Stimulated activated memory B cell treated with anti-CD40 and anti-IgM and Interleukin-4, amounts not matched to agents 10 μg/mL and 1 μg/mL and 100 μg/mL, for 72 hours (primary cell): Measurements from ENCODE around the gene SIPA1L3.

Source experiments
- ATAC-seq: fragments of 150-1000 bp; cut with Tn5 transposase; 2 replicates; pipeline ENCODE4 v1.10.0; 2021
- H3K27ac Mint-ChIP-seq: one replicate; pipeline ENCODE4 v1.8.0; 2022; ENCODE audit warnings: mild to moderate bottlenecking, mixed read lengths
- H3K27me3 Mint-ChIP-seq: one replicate; pipeline ENCODE4 v1.8.0; 2022; ENCODE audit warnings: mixed read lengths
- H3K36me3 Mint-ChIP-seq: one replicate; pipeline ENCODE4 v1.8.0; 2022; ENCODE audit warnings: mixed read lengths
- H3K4me1 Mint-ChIP-seq: one replicate; pipeline ENCODE4 v1.8.0; 2022; ENCODE audit warnings: mixed read lengths
- H3K4me3 Mint-ChIP-seq: one replicate; pipeline ENCODE4 v1.8.0; 2022; ENCODE audit warnings: mild to moderate bottlenecking, moderate library complexity, mixed read lengths
- H3K9me3 Mint-ChIP-seq: one replicate; pipeline ENCODE4 v1.8.0; 2022; ENCODE audit warnings: mixed read lengths

SIPA1L3 gene

DNA sequence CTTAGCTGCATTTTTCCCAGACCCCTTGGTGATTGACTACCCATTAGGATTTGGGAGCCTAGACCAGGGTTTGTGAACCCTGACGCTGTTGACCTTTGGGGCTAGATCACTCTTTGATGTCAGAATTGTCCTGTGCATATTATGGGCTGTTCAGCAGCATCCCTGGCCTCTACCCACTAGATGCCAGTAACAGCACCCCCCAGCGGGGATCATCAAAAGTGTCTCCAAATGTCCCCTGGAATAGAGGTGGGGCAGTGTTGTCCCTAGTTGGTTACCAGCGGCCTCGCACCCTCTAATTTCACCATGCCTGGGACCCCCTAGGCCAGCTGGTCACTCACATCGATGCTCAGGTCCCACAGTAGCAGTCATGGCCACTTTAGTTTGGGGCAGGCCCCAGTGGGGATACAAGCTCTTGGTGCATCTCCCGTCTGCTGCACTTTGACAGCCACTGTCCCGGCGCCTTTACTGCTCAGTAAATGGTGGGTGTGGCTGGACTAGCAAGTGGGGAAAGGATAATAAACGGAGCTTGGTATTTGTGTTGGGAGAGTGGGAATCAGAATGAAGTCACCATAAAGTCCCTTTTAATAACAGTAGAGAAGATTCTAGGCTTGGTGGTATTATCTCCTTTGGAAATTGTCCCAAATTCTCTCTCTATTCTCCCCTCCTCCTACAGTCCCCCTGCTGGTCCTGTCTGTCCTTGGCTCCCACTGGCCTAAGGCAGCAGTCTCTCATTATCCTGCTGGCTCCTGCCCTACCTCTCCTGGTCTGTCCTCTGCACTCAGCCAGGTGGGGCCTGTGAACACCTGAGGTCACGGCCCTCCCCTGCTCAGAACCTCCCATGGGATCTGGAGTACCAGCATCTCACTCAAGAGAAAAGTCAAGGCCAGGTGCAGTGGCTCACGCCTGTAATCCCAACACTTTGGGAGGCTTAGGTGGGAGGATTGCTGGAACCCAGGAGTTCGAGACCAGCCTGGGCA is 80.6 kb downstream of the SIPA1L3 start:
- Mint-ChIP-seq H3K27me3 (no peaks in the 10 kb centered on the region), H3K4me3 (no peak overlapping the region), H3K27ac (peak overlapping the region; percentile 95), H3K36me3 (peaks cover 16% of the 10 kb centered on the region), H3K4me1 (peaks cover 89% of the 10 kb centered on the region), H3K9me3 (no peaks in the 10 kb centered on the region)
- ATAC-seq: no peak

DNA sequence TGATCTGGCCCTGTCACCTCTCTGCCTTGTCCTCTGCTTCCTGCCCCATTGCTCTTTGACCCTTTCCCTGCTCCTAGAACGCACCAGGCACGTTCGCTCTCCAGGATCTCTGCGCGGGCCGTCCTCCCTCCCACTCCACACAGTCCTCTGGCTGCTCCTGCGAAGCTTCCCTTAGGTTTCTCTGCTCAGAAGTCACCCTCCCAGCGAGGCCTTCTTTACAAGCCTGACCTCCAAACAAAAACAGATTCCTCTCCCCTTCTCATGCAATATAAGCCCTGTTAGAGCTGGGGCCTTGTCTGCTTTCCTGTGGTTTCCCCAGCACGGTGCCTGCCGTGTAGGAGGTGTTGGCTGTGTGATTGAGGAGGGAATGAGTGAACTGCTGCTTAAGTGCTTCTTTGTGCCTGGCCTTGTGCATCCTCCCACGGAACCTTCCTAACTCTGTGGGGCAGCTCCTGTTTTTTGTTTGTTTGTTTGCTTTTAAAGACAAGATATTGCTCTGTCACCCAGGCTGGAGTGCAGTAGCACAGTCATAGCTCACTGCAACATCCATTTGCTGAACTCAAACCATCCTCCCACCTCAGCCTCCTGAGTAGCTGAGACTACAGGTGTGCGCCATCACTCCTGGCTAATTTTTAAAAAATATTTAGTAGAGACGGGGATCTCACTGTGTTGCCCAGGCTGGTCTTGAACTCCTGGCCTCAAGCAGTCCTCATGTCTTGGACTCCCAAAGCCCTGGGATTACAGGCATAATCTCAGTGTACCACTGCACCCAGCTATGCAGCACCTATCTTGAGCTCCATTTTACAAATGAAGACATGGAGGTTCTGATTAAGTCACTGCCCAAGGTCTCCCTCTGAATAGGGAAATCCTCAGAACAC is 82.0 kb downstream of the SIPA1L3 start:
- peak; percentile 56 for ATAC-seq
- peaks cover 78% of the 10 kb centered on the region for H3K4me1 Mint-ChIP-seq

DNA sequence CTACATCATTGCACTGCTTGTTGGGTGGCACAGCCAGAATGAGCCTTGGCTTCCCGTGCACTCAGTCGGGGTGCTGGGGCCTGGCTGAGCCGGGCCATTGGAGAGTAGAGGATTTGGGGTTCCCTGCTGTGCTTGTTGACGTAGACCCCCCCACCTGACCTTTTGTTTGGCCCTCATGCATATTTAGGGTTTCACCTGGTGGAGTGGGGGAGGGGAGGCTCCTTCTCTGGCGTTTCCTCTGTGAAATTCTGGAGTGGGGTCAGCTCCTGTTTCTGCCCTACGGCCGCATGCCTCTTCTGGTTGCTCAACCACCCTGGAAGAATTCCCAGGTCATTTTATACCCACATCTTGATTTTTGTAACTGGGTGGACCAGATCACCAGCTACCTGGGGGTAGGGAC is 82.8 kb downstream of the SIPA1L3 start:
- Mint-ChIP-seq H3K4me3 (no peak overlapping the region), H3K36me3 (peaks cover 21% of the 10 kb centered on the region), H3K9me3 (no peaks in the 10 kb centered on the region), H3K4me1 (peaks cover 78% of the 10 kb centered on the region), H3K27ac (peak overlapping the region; percentile 95), H3K27me3 (no peaks in the 10 kb centered on the region)
- no peak for ATAC-seq

More for the DNA sequence above, 82.0 kb downstream of the SIPA1L3 start:
- Mint-ChIP-seq H3K27me3 (no peaks in the 10 kb centered on the region), H3K4me3 (no peak overlapping the region), H3K36me3 (peaks cover 16% of the 10 kb centered on the region), H3K9me3 (no peaks in the 10 kb centered on the region), H3K27ac (peak overlapping the region; percentile 95)

DNA sequence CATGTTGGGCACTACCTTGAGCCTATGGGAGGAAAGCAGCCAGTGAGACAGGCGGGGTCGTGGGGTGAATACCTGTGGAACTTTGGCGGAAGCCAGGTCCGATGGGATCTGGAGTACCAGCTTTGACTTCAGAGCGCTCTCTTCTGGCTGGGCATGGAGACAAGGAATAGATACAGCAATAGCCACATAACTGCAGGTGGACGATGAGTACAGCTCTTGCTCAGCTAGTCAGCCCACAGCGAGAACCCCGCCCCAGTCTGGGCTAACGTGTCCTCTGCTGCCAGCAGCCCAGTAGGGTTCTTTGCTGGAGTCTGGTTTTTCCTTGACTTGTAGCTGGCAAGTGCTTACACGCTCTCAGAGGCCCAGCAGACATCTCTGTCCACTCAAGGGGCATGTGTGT is 83.4 kb downstream of the SIPA1L3 start:
- H3K9me3 Mint-ChIP-seq: no peaks in the 10 kb centered on the region

DNA sequence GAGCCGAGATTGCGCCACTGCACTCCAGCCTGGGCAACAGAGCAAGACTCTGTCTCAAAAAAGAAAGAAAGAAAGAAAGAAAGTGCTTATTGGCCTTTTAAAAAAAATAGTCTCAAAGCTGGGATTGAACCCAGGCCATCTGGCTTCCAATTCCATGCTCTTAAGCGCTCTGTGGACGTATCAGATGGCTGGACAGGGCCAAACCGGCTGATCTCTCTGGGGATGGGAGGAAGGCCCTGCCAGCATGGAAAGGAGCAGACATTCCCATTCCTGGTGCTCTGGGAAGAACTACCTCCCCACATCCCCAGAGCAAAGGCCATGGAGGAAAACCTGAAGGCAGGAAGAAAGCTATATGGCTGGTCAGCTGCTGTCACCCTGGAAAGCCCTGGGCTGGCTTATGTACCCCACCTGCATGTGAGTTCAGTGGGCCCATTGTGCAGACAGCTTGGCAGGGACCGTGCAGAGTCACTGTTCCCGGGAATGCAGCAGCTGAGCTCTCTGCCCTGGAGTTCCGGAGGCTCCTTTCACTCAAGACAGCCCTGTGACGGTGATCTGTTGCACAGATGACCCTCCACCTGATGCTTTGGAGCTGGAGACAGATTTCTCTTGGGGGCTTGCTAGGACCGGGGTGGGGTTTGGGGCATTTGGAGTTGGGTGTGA is 84.3 kb downstream of the SIPA1L3 start:
- Mint-ChIP-seq H3K9me3 (no peaks in the 10 kb centered on the region), H3K27me3 (no peaks in the 10 kb centered on the region), H3K4me1 (peaks cover 73% of the 10 kb centered on the region), H3K36me3 (peaks cover 28% of the 10 kb centered on the region), H3K27ac (peak overlapping the region; percentile 95), H3K4me3 (no peak overlapping the region)
- ATAC-seq: no peak

More for the DNA sequence above, 83.4 kb downstream of the SIPA1L3 start:
- Mint-ChIP-seq H3K4me3 (no peak overlapping the region), H3K27ac (peak overlapping the region; percentile 95), H3K27me3 (no peaks in the 10 kb centered on the region), H3K36me3 (peaks cover 26% of the 10 kb centered on the region), H3K4me1 (peaks cover 78% of the 10 kb centered on the region)
- ATAC-seq: no peak

DNA sequence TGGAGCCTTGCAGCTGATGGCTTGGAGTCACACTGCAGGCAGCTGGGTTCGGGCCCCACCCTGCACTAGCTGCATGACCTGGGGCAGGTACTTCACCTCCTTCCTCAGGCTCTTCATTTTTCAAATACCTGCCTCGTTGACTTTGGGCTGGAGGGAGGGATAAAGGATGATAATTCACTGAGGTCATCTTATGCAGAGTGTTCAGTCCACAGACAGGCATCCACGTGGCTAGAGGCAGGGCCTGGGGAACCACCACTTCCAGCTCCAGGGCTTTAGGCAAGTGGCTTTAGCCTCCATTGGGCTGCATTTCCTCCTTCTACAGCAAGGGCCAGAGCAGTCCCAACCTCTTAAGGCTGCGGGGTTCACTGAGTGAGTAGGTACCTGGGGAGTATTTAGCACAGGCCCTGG is 84.8 kb downstream of the SIPA1L3 start:
- Mint-ChIP-seq H3K27ac (peak overlapping the region; percentile 95), H3K9me3 (no peaks in the 10 kb centered on the region), H3K36me3 (peaks cover 28% of the 10 kb centered on the region), H3K4me3 (no peak overlapping the region), H3K4me1 (peaks cover 67% of the 10 kb centered on the region), H3K27me3 (no peaks in the 10 kb centered on the region)
- no peak for ATAC-seq

DNA sequence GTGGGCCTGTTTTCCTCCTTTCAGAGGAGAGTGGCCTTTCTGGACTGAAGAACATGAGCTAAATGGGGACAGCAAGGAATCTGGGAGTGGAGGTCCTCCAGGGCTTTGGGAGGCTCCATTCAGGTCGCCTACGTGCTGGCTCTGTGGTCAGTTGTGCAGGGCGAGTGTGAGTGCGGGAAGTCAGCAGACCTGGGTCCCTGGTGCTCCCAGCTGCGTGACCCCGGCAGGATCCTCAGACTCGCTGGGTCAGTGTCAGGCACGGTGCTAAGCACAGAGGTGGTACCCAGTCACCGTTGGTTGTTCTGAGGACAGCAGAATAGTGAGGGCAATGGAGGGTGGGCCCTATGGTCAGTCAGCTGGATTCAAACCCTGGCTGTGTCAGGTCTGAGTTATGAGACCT is 85.8 kb downstream of the SIPA1L3 start:
- Mint-ChIP-seq H3K27ac (no peak overlapping the region), H3K4me3 (no peak overlapping the region), H3K9me3 (no peaks in the 10 kb centered on the region), H3K4me1 (peaks cover 58% of the 10 kb centered on the region), H3K27me3 (no peaks in the 10 kb centered on the region), H3K36me3 (peaks cover 28% of the 10 kb centered on the region)
- no peak for ATAC-seq

DNA sequence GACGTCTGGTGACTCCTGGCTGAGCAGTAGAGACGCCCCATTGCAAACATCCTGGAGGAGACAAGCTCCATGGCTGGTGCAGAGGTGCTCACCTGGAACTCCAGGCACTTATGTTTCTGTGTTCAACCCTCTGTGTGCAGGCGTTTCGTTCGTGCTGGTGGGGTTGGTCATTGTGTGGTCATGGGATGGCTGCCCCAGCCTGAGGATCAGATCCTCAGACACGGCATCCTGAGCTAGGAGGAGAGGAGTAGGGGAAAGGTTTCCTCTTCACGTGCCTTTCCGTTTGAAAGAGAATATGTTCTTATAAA is 87.8 kb downstream of the SIPA1L3 start:
- peak overlapping the region; percentile 63 for H3K27ac Mint-ChIP-seq

DNA sequence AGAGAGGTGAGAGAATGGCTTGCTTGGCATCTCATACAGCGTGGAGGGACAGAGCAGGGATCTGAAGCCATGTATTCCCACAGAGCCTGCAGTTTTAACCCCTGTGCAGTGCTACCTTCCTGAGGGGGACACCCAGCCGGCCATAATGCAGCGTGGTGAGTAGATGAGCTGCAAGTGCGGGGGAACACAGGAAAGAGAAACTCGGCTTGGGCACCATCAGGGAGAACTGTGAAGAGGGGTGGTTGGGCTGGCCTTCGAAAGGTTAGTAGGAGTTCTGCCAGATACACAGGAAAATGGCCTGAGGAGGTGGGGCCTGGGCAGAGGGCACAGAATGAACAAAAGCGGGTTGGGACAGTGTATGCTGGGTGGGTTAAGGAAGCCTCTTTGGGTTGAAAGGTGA is 88.3 kb downstream of the SIPA1L3 start:
- H3K4me1 Mint-ChIP-seq: peaks cover 59% of the 10 kb centered on the region

More for the DNA sequence above, 87.8 kb downstream of the SIPA1L3 start:
- H3K4me3 Mint-ChIP-seq: no peak overlapping the region
- H3K4me1 Mint-ChIP-seq: peaks cover 59% of the 10 kb centered on the region
- H3K27me3 Mint-ChIP-seq: no peaks in the 10 kb centered on the region
- no peak for ATAC-seq
- H3K36me3 Mint-ChIP-seq: peaks cover 30% of the 10 kb centered on the region
- no peaks in the 10 kb centered on the region for H3K9me3 Mint-ChIP-seq

DNA sequence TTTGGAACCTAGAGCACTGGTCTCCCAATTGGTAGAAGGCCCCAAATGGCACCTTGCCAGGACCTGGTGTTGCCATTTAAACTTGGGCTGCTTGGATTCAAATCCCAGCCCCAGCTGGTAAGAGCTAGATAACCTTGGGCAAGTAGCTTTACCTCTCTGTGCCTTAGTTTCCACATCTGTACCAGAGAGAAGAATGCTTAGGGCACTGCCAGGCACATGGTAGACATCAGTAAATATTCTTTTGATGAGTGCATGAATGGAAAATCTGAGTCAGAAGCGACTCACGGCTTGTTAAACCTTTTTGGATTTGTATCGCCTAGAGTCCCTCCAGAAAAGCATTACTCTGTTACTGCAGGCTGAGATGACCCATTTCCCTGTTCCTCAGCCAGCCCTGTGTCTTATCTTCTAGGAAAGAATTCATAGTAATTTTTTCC is 90.9 kb downstream of the SIPA1L3 start:
- H3K9me3 Mint-ChIP-seq: no peaks in the 10 kb centered on the region
- ATAC-seq: peak; percentile 39
- H3K4me1 Mint-ChIP-seq: peaks cover 43% of the 10 kb centered on the region
- H3K27me3 Mint-ChIP-seq: no peaks in the 10 kb centered on the region
- H3K27ac Mint-ChIP-seq: peak overlapping the region; percentile 76
- H3K4me3 Mint-ChIP-seq: no peak overlapping the region
- peaks cover 26% of the 10 kb centered on the region for H3K36me3 Mint-ChIP-seq

More for the DNA sequence above, 88.3 kb downstream of the SIPA1L3 start:
- no peak for ATAC-seq
- Mint-ChIP-seq H3K9me3 (no peaks in the 10 kb centered on the region), H3K27ac (peak overlapping the region; percentile 63), H3K36me3 (peaks cover 30% of the 10 kb centered on the region), H3K27me3 (no peaks in the 10 kb centered on the region), H3K4me3 (no peak overlapping the region)

DNA sequence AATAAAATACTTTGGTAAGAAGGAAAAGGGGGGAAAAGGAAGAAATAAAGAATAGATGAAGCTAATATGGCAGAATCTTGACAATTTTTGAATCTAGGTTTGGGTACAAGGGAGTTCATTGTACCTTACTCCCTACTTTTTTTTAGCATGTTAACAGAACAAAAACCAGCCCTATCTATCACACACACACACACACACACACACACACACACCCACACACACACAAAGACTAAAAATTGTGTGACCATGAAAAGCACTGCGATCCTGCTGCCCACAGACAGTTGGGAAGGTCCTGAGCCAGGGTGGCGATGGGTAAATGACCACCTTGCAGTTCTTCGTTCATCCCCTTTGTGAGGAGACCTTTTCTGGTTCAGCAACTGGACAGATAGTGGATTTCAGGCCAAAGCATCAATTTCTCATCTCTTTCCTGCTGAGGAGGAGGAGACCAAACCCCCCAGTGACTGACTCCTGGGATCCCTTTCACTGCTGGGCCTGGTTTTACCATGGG is 91.8 kb downstream of the SIPA1L3 start:
- H3K27ac Mint-ChIP-seq: peak overlapping the region; percentile 76
- ATAC-seq: no peak
- H3K4me1 Mint-ChIP-seq: peaks cover 42% of the 10 kb centered on the region
- no peak overlapping the region for H3K4me3 Mint-ChIP-seq
- H3K27me3 Mint-ChIP-seq: no peaks in the 10 kb centered on the region
- no peaks in the 10 kb centered on the region for H3K9me3 Mint-ChIP-seq
- H3K36me3 Mint-ChIP-seq: peaks cover 25% of the 10 kb centered on the region

DNA sequence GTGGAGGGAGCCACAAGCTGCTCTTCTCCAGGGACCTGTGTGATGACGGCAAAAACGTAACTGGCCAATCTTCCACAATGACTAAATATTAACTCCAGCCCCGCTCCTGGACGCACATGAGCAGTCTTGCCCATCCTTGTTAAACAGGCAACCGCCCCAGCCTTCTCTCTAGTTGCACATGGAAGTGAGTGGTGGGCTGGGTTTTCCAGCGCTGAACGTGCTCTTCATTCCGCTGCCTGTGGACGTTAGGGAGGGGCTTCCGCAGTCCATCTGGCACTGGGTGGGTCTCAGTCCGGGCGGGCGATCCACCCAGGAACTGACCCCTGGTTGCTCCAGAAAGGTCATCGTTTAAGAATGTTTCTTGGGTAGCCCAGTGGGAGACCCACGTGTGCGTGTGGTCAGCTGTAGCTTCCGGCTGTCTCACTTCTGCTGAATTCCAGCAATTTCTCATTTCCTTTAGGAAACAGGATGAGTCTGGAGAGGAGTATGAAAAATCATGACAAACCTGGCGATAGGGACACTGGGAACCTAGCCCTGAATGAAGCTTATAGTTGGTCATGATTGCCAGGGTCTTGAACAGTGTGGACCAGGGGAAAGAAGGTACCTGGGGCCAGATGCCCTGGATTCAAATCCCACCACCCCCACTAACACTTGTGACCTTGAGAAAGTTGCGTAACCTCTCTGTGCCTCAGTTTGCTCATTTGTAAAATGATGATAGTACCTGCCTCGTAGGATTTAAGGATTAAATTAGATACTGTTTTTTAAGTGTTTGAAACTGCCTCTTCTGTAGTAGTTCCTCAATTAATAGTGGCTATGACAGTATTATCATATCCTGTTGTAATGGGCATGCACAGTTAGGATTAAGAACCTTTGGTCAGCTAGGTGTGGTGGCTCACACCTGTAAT is 92.6 kb downstream of the SIPA1L3 start:
- H3K4me1 Mint-ChIP-seq: peaks cover 34% of the 10 kb centered on the region
- H3K9me3 Mint-ChIP-seq: no peaks in the 10 kb centered on the region
- H3K27me3 Mint-ChIP-seq: no peaks in the 10 kb centered on the region
- peaks cover 18% of the 10 kb centered on the region for H3K36me3 Mint-ChIP-seq
- no peak overlapping the region for H3K4me3 Mint-ChIP-seq
- peak overlapping the region; percentile 76 for H3K27ac Mint-ChIP-seq
- ATAC-seq: peak; percentile 35

DNA sequence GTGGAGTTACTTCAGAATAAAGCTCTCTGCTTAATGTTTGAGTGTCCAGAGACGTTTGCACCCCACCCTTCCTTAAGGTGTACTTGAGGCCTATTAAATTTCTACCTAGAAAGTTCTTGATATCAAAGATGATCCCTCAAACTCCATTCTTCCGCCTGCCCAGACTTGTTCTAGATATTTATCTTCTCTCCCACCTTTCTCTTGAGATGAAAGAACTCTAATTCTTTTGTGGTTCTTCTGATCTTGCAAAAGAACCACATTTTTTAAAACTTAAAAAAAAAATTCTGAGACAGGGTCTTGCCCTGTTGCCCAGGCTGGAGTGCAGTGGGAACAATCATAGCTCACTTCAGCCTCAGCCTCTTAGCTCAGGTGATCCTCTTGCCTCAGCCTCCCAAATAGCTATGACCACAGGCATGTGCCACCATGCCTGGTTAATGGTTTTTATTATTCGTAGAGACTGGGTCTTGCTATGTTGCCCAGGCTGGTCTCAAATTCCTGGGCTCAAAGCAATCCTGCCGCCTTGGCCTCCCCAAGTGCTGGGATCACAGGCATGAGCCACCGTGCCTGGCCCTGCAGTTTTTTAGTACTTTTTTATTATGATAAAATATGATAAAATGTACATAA is 94.3 kb downstream of the SIPA1L3 start:
- no peaks in the 10 kb centered on the region for H3K9me3 Mint-ChIP-seq
- H3K4me3 Mint-ChIP-seq: no peak overlapping the region
- H3K27me3 Mint-ChIP-seq: no peaks in the 10 kb centered on the region
- H3K27ac Mint-ChIP-seq: no peak overlapping the region
- ATAC-seq: no peak
- H3K36me3 Mint-ChIP-seq: peaks cover 13% of the 10 kb centered on the region
- peaks cover 23% of the 10 kb centered on the region for H3K4me1 Mint-ChIP-seq
